HEK293 (cell line): Measurements from ENCODE around the gene PCDHGB5.

Source experiments
- WT1 ChIP-seq: fragments of 450-650 bp; formaldehyde crosslinking; IDR thresholded peaks from 2 replicates; pipeline ENCODE4 v1.5.1; 2016; ENCODE audit warnings: missing biosample characterization, missing genetic modification characterization
- ZNF423 ChIP-seq: fragments of 450-650 bp; formaldehyde crosslinking; IDR thresholded peaks from 2 replicates; pipeline ENCODE4 v1.5.1; 2016; ENCODE audit warnings: missing biosample characterization, missing genetic modification characterization

- TF ChIP-seq ZNF423 (tag by site-specific recombination) = no peak
- TF ChIP-seq WT1 = no peak
These were observed 42.6 kb downstream of the PCDHGB5 start for GRCh38 chr5:141440341-141440740.
